Endometrial microvascular endothelial cells (primary cell): ENCODE results near the gene ANKFY1. TPM values are rescaled to one million over a fixed set of nuclear protein-coding genes. Genes with fewer than 3 reads are reported as not detected.
"Not testable (repeated sequence)": the region's sequence is repeated elsewhere in the genome, so short reads cannot be mapped to it uniquely, and the experiment has no call there.

Source experiments
- in situ Hi-C: cut with HindIII; loops from 2 replicates; pipeline ENCODE4 v1.10.0; 2017; ENCODE audit warnings: low sequenced_read_pairs, low pct_unique_long_range_greater_than_20kb; ENCODE audit errors: inconsistent ontology term
- total RNA-seq: library from RNA; depleted of rRNA; stranded (reverse); fragments of >200 nt; gene quantifications from one replicate; pipeline ENCODE4 v1.2.3, GENCODE V29; 2015; ENCODE audit errors: inconsistent ontology term

ANKFY1 gene
- total RNA-seq, 1 donor from 2014 or later = 20.7 TPM

DNA sequence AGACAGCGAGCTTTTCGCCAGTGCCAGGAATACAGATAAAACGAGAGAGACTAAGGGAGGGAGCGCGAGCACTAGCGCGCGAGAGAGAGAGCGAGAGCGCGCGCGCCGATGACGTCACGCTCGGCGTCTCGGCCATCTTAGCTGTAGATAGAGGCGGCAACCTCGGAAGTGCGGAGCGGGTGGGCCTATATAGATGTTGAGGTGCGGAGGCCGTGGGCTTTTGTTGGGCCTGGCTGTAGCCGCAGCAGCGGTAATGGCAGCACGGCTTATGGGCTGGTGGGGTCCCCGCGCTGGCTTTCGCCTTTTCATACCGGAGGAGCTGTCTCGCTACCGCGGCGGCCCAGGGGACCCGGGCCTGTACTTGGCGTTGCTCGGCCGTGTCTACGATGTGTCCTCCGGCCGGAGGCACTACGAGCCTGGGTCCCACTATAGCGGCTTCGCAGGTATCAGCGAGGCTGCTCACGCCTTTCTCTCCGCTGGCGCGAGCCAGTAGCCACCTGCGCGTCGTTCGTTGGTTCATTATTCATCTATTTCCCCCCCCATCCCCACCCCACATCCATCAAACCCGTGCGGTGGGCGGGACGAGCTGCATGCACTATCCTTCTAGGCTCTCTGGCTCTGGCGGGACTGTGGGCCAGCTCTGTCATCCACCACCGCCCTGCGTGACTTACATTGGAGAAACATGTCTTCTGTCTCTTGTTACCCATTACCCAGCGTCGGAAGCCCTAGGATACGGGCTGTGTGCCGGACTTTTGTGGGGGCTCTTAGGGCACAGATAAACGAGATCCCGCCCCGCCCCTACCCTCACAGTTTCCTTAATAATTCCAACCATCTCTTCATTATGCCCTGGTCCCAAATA is 120.0 kb downstream of the ANKFY1 start:
- in situ Hi-C loops = no loop called here

DNA sequence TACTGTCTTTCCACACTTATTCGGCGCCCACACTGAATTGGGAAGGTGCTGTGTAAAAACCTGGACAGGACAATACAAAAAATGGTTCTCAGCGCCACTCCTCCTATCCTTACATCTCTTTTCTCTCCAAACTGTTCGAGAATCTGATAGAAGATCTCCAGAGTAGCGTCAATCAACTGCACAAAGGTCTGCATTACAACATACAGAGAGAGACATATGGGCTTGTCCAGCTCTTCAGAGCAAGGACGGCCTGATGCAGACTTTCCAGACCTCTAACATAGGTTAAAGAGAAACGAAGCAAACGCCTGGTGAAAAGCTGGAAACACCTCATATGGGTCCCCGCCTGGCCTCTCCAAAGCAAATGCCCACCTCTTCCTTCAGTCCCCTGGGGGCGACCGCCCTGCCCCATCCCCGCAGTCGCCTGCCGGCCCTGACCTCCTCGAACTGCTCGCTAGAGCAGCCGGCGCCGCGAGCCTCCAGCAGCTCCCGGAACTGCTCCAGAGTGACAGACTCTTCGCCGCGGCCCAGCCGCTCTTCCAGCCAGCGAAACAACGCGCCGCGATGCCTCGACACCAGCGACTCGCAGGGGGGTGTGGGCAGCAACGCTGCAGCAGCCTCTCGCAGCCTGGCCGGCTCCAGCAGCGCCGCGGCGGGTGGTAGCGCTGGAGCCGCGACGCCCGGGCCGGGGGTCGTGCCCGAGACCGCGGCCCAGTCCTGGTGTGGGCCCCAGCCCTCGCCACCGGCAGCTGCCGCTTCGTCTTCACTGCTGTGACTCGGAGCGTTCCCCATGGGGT is 121.5 kb downstream of the ANKFY1 start:
- in situ Hi-C loops = no loop called here

DNA sequence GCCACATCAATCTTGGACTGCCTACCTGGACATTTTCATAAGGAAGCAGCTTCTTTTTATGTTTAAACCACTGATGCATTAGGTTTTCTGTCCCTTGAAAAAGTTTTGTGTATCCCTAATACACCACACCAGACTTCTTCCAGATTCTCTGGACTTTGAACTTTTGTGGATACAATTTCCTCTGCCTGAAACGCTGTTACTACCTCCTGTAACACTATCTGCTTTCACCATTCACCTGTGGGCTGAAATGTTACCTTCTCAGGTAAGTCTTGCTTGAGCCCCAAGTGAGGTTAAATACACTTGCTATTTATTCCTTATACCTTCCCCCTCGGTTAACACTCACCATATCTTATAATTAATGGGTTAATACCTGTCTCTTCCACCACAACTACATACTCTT is 123.7 kb downstream of the ANKFY1 start:
- in situ Hi-C loops = no loop called here

DNA sequence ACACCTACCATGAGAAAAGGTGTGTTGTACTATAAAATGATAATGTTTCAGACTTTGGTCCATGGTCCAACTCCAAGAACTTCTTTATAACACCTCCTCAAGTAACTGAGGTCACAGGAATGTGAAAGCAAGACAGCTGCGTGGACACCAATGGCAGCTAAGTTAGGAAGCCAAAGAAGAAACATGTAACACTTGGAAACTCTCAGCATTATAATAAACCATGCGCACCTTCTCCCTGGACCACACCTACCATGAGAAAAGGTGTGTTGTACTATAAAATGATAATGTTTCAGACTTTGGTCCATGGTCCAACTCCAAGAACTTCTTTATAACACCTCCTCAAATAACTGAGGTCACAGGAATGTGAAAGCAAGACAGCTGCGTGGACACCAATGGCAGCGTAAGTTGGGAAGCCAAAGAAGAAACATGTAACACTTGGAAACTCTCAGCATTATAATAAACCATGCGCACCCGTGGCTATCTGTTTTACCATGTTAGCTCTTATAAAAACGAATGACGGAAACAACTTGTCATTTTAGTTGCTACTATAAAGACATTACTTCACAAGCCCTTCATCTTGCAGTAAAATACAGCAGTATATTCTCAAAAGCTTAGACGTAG is 124.8 kb downstream of the ANKFY1 start:
- in situ Hi-C loops = not testable (repeated sequence)

DNA sequence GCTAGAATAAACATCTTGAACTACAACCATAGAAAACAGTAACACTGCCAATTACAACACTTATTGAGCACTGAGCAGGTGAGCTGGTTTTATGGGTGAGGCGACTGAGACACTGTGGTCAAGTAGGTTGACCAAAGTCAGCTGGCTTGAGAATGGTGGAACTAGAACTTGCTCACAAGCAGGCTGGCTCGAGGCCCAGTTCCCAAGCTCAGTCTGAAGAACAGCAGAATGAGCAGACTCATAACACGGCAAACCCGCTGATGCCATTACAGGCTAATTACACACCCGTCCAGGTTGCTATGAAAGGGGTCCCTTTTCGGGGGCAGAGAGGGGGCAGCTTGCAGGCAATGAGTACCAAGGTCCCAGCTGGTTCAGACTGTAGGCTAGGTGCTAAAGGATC is 127.4 kb downstream of the ANKFY1 start:
- in situ Hi-C loops = no loop called here

GRCh38 chr17:4135489-4135888 is 128.3 kb downstream of the ANKFY1 start:
- in situ Hi-C loops = no loop called here

DNA sequence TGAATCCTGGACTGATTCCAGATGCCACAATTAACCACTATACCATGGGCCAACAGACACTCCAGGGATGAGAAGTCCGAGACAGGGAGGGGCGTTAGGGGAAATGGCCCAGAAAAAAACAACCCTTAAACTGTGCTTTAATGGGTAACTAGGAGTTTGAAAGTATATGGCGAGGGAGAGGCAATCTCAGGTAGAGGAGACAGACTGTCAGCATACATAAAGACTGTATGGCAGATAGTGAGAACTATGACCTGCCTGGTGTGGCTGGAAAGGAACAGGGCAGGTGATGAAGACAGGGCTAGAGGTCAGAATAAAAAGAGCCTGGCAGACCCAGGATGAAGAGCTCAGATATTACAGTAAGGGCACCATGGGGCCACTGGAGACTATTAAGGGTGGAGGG is 129.1 kb downstream of the ANKFY1 start:
- in situ Hi-C loops = no loop called here

DNA sequence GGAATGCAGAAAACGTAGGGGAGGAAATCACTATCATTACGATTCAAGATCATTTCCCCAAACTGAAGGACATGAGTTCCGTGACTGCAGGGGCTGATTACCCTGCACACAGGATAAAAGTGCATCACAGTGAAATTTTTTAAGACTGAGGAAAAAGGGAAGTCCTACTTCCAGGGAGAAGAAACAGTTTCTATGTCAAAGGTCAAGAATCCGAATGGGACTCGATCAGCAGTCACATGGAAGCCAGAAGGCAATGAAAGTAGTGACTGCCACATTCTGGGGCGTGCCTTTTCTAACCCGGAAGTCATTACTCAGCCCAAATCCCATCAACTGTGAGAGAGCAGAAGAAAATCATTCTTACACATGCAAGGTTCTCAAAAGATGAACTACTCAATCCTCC is 133.1 kb downstream of the ANKFY1 start:
- in situ Hi-C loops = no loop called here

GRCh38 chr17:4127555-4127954 is 136.2 kb downstream of the ANKFY1 start:
- in situ Hi-C loops = no loop called here

GRCh38 chr17:4125552-4125951 is 138.2 kb downstream of the ANKFY1 start:
- in situ Hi-C loops = no loop called here

DNA sequence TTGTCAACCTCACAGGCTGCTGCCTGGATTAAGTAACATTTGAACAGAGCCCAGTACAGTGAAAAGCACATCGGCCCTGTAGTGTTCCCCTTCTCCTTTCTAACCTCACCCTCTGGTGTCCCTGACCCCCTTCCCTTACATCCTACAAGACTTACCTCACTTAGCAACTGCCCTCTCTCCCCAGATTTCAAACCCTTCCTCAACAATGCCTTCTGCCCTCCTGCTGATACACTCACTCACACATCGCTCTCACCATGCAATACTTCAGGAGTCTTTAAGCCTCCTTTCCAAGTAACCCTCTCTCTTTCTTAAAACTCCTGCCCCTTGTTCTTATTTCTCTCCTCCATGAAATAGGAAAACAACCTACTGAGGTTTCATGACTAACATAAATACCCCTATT is 138.8 kb downstream of the ANKFY1 start:
- in situ Hi-C loops = no loop called here

GRCh38 chr17:4120332-4120731 is 143.4 kb downstream of the ANKFY1 start:
- in situ Hi-C loops = no loop called here

GRCh38 chr17:4119299-4119698 is 144.5 kb downstream of the ANKFY1 start:
- in situ Hi-C loops = no loop called here

- in situ Hi-C loops = no loop called here
Observed at GRCh38 chr17:4118015-4118743, 145.6 kb downstream of the ANKFY1 start.

DNA sequence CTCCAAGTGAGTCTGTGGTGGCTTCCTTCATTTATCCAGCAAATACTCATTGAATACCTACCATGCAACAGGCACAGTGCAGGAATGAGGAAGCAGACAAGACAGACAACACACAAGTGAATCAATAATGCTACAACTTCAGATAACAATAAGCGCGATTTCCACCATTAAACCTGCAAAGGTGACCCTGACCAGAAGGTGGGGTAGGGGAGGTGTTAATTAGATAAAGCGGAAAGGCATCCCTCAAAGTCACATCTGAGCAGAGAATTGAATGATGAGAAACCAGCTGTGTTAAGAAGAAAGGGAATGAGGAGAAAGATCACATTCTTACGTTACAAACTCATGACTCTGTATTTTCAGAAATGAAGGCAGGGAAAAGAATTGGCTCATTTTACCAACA is 147.3 kb downstream of the ANKFY1 start:
- in situ Hi-C loops = no loop called here
